ENCODE results near the gene AMOTL1.

AMOTL1 gene

DNA sequence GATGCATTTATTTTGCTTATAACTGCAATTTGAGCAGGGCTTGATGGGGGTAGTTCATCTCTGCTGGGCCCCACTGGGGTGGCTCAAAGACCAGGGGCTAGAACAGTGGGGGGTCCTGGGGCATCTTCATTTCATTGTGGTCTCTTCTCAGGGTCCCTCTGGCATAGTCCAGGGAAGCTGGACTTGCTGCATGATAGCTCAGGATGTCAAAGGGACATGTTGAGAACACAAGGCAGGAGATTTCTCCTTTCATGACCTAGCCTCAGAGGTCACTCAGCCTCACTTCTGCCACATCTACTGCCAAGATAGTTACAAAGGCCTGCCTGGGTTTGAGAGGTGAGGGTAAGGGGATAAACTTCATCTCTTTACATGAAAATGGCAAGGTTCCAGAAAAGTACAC, 115.7 kb downstream of the AMOTL1 start:
- TF ChIP-seq CTCF (IDR thresholded peaks at IDR 0.05; ENCODE audit: low read length, missing control alignments), result no peak
- DNase-seq (ENCODE audit: low read depth), result no peak
- H3K4me3 ChIP-seq (replicated peaks; ENCODE audit: low read depth, low read length), result no peak overlapping the region

DNA sequence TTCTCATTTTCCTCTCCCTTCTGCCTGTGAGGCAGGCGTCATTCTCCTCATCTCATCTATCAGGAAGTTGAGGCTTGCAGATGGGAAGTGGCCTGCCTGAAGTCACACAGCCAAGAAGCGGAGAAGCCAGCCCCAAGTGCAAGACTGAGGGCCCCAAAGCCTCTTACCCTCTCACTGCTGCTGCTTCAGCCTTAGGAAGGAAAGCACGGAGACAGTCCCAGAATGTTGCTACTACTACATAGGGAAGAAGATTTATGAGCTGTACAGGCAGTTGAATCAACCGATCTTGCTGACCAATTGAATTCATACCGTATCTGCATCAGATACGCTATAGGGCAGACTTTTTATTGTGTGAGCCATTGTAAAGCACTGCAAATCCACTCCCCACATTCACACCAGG, 116.2 kb downstream of the AMOTL1 start:
- H3K4me3 ChIP-seq (replicated peaks; ENCODE audit: low read depth, low read length), result no peak overlapping the region
- no peak for DNase-seq (ENCODE audit: low read depth)
- TF ChIP-seq CTCF (IDR thresholded peaks at IDR 0.05; ENCODE audit: low read length, missing control alignments), result no peak

DNA sequence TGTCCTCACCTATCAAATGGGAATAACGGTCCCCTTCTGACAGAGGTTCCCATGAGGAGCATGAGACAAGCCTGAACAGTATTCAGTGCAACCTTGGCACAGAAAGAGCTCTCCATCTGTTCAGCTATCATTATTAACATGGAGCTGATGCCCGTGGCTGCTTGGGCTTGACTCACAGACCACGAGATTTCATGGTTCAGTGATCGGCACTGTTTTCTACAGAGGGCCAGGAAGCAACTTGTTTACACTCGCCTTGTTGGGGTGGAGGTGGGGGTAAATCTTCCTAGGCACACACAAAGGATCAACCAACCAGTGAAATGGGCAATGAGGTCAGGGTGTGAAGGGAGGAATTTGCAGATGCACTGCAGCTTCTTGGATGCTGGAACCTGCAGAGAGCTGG, 117.0 kb downstream of the AMOTL1 start:
- no peak for TF ChIP-seq CTCF (IDR thresholded peaks at IDR 0.05; ENCODE audit: low read length, missing control alignments)
- H3K4me3 ChIP-seq (replicated peaks; ENCODE audit: low read depth, low read length), result no peak overlapping the region
- no peak for DNase-seq (ENCODE audit: low read depth)

GRCh38 chr11:94885581-94885980, 117.4 kb downstream of the AMOTL1 start:
- H3K4me3 ChIP-seq (replicated peaks; ENCODE audit: low read depth, low read length), result no peak overlapping the region
- no peak for TF ChIP-seq CTCF (IDR thresholded peaks at IDR 0.05; ENCODE audit: low read length, missing control alignments)
- DNase-seq (ENCODE audit: low read depth), result peak; percentile 17

- no peak for TF ChIP-seq CTCF (IDR thresholded peaks at IDR 0.05; ENCODE audit: low read length, missing control alignments)
- H3K4me3 ChIP-seq (replicated peaks; ENCODE audit: low read depth, low read length), result no peak overlapping the region
- DNase-seq (ENCODE audit: low read depth), result no peak
Observed at GRCh38 chr11:94888204-94888603, 120.0 kb downstream of the AMOTL1 start.

DNA sequence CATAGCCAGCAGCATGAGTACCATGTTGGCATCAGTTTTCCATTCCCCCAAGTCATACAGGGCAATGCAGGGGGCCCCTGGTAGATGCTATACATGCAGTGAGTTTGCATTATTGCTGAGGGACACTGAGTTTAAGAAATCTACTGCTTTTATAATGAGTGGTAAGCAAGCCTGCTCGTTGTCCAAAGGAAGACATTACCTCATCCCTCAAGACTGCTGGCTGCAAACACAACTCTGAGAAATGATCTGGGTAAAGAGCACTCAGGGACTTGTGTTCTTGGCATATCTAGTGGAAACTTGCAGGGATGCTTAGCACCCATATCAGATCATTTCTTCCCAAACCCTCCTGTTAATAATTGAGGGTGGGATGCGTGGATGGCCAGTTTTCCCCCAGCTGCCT, 127.3 kb downstream of the AMOTL1 start:
- H3K4me3 ChIP-seq (replicated peaks; ENCODE audit: low read depth, low read length), result no peak overlapping the region
- TF ChIP-seq CTCF (IDR thresholded peaks at IDR 0.05; ENCODE audit: low read length, missing control alignments), result no peak
- DNase-seq (ENCODE audit: low read depth), result peak; percentile 75

GRCh38 chr11:94895971-94896370, 127.8 kb downstream of the AMOTL1 start:
- H3K4me3 ChIP-seq (replicated peaks; ENCODE audit: low read depth, low read length), result no peak overlapping the region
- no peak for TF ChIP-seq CTCF (IDR thresholded peaks at IDR 0.05; ENCODE audit: low read length, missing control alignments)
- peak; percentile 65 for DNase-seq (ENCODE audit: low read depth)

Measured in fibroblast of pulmonary artery (primary cell).